Right lung (tissue), 5 donors: Measurements from ENCODE around the gene TPRG1. TPM values are rescaled to one million over a fixed set of nuclear protein-coding genes. Genes with fewer than 3 reads are reported as not detected.

Experiments used
- DNase-seq, 2 donors: peaks; one replicate each; pipeline ENCODE4 v3.0.0-alpha.2; 2013
- polyA plus RNA-seq, 5 donors: library from polyadenylated mRNA; unstranded; fragments of 120-200 nt; gene quantifications; one replicate each; pipeline versions ENCODE4 v1.2.1 to v1.2.3, GENCODE V29; 2013; ENCODE audit warnings: inconsistent platforms in 1 of 5, low replicate concordance in 1 of 5; ENCODE audit not compliant: insufficient read length in 5 of 5, insufficient read depth in 1 of 5

TPRG1 gene
- polyA plus RNA-seq, 5 donors: 0.66 to 1.6 (median 0.78) TPM

- no peak for DNase-seq
These were observed 105.9 kb downstream of the TPRG1 start for GRCh38 chr3:189277711-189278110.

- DNase-seq: no peak
These were observed 106.5 kb downstream of the TPRG1 start for GRCh38 chr3:189278221-189278620.

GRCh38 chr3:189282189-189282588 lies 110.4 kb downstream of the TPRG1 start:
- no peak for DNase-seq

- no peak for DNase-seq
These were observed 111.0 kb downstream of the TPRG1 start for GRCh38 chr3:189282741-189283140.

GRCh38 chr3:189286188-189286587 lies 114.4 kb downstream of the TPRG1 start:
- DNase-seq: no peak

DNA sequence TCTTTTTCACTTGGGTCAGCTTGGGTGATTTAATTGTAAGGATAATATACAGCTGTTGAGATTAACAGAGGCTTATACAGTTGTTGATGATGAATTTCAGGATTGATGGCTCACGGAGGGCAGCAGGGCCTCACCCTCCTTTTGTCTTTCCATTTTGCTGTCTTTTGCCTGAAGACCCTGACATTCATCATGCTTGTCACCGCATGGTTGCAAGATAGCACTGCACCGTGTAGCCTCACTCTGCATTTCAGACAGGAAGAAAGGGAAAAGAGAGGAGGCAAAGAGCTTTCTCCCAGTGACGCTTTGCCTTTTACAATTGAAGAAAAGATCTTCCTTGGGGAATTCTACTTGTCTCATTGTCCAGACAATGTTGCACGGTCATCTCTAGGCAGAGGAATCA lies 115.1 kb downstream of the TPRG1 start:
- DNase-seq: no peak

DNA sequence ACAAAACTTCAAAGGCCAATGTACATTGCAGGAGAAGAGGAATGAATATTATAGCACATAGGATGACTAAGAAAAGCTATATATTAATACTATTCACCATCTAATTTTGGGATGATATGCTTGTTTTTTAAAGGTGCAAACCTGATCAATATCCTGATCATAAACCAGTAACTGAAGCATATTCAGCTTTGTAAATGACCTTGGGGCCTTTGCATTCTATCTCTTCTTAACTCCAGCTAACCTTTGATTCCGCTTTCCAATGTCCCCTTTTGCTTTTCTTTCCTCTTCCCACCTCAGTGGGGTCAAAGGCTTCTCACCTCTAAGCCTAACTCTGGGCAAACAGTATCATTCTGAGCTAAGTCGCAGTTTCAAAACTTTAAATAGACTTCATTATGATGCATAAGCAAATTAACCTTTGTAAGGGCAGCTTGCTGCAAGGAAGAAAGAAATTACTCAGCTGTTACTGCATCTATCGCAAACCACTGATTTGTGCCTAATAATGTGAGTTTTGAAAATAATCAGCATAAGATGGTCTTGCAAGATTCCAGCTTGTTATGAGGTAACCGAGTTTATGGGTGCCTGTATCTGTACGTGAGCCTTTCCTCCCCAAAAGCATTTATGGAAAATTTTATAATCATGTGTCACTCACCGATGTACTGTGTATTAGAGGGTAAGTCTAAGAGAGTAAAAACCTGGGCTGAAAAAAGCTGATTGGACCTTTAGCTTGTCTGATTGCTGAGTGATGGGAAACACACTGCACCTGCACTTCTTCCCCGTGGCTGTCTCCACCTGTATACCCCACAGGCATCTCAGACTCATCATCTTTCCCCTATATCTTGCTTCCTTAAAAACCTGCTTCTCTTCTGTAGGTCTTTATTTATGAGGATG lies 116.8 kb downstream of the TPRG1 start:
- DNase-seq: no peak

- DNase-seq: no peak
These were observed 117.5 kb downstream of the TPRG1 start for GRCh38 chr3:189289251-189289650.

DNA sequence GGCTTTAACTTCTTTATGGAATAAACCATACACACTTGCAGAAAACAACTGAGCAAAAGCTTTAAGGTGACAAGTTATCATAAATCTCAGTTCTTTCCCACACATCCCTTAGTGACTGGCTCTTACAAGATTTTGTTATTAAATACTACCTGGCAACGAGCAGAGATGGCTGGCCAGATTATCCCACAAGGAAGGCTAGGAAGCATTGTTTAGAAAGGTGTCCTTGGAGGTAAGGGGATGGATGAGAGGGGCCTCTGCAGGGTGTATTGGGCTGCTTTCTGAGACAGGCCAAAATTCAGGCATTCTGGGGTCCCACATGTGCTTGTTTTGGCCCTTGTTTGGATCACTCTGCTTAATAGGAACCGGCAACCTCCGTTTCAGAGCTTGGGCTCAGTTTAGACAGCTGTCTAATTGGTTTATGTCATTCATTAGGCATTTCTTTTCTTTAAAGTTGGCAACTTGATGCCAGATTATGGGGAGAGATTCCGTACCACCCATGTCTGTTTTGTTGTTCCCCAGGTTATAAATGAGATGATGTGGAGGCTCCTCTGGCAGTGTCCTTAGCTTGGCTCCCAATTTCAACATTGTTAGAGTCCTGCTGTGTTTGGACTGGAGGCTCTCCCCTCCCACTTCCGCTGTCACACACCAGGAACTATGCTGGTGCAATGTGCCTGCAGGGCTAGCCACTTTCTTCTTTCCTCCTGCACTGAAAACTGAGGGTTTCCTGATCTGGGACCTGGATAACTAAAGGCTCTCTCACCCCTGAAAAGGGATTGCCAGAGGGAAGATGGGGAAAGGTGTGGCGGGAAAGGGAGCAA lies 121.1 kb downstream of the TPRG1 start:
- DNase-seq: no peak

DNA sequence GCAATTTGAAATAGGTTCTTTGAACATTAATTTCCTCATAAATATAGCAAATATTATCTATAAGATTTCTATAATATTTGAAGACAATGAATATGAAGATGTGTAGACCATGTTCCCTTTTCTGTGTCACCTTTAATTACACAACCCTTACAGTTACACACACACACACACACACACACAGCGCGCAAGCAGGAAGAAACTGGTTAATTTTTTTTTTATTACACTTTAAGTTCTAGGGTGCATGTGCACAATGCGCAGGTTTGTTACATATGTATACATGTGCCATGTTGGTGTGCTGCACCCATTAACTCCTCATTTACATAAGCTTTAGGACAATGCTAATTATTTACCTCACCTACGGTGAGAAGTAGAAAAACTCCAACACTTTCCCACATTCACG lies 122.9 kb downstream of the TPRG1 start:
- no peak for DNase-seq

GRCh38 chr3:189295089-189295488 lies 123.3 kb downstream of the TPRG1 start:
- no peak for DNase-seq

DNA sequence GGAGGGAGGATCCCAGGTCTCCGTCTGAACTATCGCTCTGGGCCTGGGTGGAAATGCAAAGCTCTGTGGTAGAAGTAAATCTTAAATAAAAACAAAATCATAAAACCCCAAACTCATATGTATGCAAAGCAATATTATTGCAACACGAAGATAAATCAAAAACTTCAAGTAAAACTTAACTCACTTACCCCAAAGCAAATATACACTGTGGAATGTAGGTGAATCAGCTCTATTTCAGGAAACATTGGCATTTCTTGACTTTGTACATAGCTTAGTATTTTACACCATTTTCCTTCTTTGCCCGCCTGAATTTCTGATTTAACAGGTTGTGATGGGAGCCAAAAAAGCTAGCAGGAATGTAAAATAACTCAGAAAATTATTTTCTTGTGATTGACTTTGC lies 126.2 kb downstream of the TPRG1 start:
- DNase-seq: no peak

DNA sequence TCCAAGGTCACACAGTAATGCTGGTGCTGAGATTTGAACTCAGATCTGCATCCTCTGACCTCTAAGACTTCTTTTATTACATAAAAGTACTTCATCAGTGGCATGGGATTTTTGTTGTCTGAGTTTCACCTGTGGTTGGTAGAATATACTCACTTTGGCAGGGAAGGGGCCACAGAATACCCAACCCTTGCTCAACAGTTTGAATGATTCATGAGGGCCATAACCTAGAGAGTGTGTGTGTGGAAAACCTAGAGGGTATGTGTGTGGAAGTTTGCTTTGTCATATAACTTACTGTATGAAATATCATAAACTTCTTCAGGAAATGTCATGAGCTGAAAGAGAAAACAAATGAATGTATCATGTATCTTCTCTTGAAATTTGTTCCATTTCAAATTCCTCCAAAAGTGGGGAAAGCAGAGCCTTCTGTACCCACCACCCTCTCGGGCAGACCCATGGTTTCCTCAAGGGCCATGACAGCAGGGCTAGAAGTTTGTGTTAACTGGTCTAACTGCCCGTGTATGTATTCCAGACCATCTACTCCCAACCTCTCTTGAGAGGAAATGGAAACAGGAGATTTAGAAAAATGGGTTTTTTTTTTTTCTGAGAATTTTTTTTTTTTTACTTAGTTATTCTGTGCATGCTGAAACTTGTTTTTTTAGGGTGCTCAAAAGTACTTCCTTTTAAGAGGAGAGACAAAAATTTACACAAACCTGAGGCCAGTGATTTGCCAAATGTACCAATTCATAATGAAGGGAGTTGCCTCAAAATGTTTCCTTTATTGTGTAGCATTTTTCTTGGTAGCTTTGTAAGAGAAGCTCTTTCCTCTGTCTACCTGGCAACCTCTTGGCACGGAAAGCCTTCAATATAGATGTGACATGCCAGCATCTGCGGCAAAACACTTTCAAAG lies 127.0 kb downstream of the TPRG1 start:
- no peak for DNase-seq

DNA sequence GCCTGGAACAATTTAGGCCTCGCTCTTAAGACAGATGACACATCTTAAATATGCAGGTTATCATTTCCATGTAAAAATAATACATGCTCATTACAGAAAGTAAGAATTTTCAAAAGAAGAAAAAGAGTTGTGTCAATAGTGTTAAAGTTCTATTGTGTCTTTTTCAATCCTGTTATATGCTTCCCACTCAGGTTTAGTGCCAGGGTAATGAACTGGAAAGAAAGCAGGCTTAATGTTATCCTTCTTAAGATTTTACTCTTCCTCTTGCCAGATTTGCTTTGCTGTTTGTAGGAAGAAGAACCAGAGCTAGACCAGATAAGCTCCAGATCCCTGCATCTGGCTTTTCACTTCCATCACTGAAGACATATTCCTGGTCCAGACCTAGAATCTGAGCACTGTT lies 128.6 kb downstream of the TPRG1 start:
- no peak for DNase-seq

- DNase-seq: no peak
These were observed 129.7 kb downstream of the TPRG1 start for GRCh38 chr3:189301479-189301878.

- DNase-seq: no peak
These were observed 131.8 kb downstream of the TPRG1 start for GRCh38 chr3:189303584-189303983.

GRCh38 chr3:189304465-189305351 lies 132.9 kb downstream of the TPRG1 start:
- DNase-seq: no peak

GRCh38 chr3:189305412-189305811 lies 133.6 kb downstream of the TPRG1 start:
- no peak for DNase-seq

DNA sequence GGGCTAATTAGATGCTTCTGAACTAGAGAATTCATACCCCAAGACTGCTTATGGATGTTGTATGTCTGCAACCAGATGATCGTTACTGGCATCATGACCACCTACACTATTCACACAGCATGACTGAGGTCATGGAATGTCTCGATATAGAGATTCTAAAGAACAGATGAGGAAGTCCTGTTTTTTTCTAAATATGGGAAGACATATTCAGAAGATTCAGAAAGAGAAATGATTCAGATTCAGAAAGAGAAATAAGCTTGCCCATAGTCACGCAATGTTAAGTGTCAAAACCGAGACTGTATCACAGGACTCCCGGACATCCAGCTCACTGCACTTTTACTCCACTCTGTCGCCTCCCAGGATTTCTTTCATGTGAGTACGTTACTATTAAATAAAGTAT lies 136.2 kb downstream of the TPRG1 start:
- no peak for DNase-seq

DNA sequence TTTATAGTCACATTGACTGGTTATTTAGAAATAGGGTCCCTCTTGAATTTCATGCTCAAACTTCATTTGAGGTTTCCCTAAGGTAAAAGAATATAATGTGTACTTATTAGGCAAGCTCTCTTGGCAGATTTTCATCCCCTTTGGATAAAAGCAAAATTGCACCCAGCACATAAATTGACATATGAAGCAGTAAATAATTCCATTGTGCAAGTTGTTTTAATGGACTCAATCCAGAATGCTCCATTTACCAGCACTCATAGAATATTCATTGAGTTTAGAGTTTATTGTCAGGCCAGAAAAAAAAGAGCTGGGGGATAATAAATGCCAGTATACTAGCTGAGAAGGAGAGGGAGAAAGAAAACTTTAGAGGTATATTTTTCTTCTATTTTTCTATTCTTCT lies 136.8 kb downstream of the TPRG1 start:
- no peak for DNase-seq
